Coronary artery (tissue), 2 donors: Measurements from ENCODE around the gene ADIPOR2.

Experiments
- DNase-seq: peaks from one replicate; pipeline ENCODE4 v3.0.0-alpha.2; 2017; ENCODE audit warnings: low spot score
- H3K27ac ChIP-seq, 2 donors: fragments of 200-600 bp; sonication (generic); one replicate each; pipeline ENCODE4 v1.5.1; 2016 to 2019
- H3K4me3 ChIP-seq: fragments of 200-600 bp; sonication (generic); 2 replicates; pipeline ENCODE4 v1.5.1; 2016; ENCODE audit warnings: mild to moderate bottlenecking, moderate library complexity
- TF ChIP-seq, protein P1 (sequence below): fragments of 200-600 bp; sonication (generic); IDR thresholded peaks from one replicate; pipeline ENCODE4 v1.5.1; 2019; ENCODE audit warnings: antibody characterized with exemption

Gene ADIPOR2

GRCh38 chr12:1646569-1647284, 44.1 kb upstream of the ADIPOR2 start:
- TF ChIP-seq, protein P1, sequence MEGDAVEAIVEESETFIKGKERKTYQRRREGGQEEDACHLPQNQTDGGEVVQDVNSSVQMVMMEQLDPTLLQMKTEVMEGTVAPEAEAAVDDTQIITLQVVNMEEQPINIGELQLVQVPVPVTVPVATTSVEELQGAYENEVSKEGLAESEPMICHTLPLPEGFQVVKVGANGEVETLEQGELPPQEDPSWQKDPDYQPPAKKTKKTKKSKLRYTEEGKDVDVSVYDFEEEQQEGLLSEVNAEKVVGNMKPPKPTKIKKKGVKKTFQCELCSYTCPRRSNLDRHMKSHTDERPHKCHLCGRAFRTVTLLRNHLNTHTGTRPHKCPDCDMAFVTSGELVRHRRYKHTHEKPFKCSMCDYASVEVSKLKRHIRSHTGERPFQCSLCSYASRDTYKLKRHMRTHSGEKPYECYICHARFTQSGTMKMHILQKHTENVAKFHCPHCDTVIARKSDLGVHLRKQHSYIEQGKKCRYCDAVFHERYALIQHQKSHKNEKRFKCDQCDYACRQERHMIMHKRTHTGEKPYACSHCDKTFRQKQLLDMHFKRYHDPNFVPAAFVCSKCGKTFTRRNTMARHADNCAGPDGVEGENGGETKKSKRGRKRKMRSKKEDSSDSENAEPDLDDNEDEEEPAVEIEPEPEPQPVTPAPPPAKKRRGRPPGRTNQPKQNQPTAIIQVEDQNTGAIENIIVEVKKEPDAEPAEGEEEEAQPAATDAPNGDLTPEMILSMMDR = no peak
- DNase-seq = no peak

DNA sequence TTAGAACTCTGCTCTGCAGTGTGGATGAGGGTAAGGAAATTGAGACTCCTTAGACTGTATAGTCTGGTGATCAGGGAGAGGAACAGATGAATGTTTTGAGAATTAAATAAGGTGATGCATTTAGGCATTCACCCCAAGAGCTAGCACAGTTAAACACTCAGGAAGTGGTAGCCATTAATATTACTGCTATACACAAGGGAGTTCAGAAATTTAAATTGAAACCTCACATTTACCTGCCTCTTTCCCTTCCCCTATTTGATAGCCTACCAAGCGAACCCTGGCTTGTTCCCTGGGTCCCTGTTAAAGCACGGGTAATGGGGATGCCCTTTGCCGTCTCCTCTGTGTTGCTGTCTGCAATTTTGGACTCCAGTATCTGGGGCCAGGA, 43.6 kb upstream of the ADIPOR2 start:
- TF ChIP-seq, protein P1 = no peak
- no peak for DNase-seq
- Histone ChIP-seq H3K27ac (no peak overlapping the region), H3K4me3 (no peak overlapping the region)

More at GRCh38 chr12:1646569-1647284, 44.1 kb upstream of the ADIPOR2 start:
- H3K4me3 ChIP-seq = no peak overlapping the region
- no peak overlapping the region for H3K27ac ChIP-seq

DNA sequence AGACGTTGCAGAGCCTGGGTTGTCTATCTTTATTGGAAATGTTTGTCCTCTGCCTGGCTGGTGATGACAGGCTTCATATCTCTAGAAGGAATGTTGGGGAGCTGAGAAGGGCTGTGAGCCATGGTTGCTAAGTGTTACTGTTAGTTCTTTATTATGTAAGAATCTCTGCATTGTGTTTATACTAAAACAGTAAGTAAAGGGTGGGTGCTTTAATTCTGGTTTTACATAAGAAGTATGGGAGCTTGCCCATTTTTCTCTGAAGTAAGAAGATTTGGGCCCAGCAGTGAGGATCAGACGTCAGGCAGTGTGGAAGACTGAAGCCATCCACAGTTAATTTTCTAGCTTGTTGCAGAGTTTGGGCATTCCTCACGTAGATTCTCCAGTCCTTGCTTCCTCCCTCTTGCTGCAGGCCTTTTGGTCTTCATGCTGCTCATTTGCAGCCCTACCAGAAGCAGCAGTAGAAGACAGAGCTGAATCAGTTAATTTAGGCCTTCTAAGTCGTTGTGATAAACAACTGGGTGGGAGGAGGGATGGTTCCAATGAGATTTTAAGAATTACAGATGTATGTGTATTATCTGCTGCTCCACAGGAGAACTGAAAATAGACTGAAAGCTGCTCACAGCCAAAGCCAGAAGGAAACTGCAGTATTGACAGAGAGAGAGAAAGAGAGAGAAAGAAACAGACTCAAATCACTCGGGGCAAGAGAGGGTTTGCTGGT, 40.5 kb upstream of the ADIPOR2 start:
- Histone ChIP-seq H3K27ac (peak overlapping the region; percentile 20 to 35), H3K4me3 (no peak overlapping the region)
- TF ChIP-seq, protein P1 = no peak
- DNase-seq = no peak

- no peak overlapping the region for H3K4me3 ChIP-seq
- DNase-seq = no peak
- TF ChIP-seq, protein P1 = no peak
- H3K27ac ChIP-seq = peak overlapping the region; percentile 20 to 35
These were observed 39.9 kb upstream of the ADIPOR2 start for GRCh38 chr12:1650978-1651361.

DNA sequence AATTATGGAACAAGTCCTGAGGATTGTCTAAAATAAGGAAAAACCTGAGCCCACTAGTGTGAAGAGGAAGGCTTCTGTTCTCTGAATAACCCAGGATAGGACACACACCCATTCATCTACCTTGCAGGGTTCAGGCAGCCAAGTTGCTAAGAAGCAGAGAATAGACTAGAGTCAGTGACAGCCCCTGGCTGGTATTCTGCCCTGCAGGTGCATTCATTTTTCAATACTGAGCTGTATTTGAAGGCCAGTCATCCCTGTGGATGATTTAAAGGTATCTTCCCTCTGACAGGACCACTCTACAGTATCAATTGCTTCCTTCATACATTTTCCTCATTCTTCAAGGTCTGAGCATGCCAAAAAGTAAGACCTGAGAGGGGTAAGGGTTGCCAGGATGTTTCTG, 38.9 kb upstream of the ADIPOR2 start:
- TF ChIP-seq, protein P1 = no peak
- H3K27ac ChIP-seq = no peak overlapping the region
- DNase-seq = no peak

GRCh38 chr12:1655225-1655788, 35.6 kb upstream of the ADIPOR2 start:
- DNase-seq = no peak
- TF ChIP-seq, protein P1 = no peak
- no peak overlapping the region for H3K4me3 ChIP-seq
- no peak overlapping the region for H3K27ac ChIP-seq

More for the DNA sequence above, 38.9 kb upstream of the ADIPOR2 start:
- no peak overlapping the region for H3K4me3 ChIP-seq
